Endothelial cell of umbilical vein (primary cell): ENCODE data around the gene NPTN. TPM values are rescaled to one million over a fixed set of nuclear protein-coding genes. Genes with fewer than 3 reads are reported as not detected.

ENCODE experiments used
- BruUV-seq: library from RNA; stranded (reverse); fragments of 400-500 nt; replicated peaks from 2 replicates; lab custom pipeline; 2021; lab: Mats Ljungman, UMichigan
- CTCF ChIA-PET: fragments of 300-600, 350-600 bp; sonication (Branson Sonifier 250); formaldehyde crosslinking; loops from one replicate; lab custom pipeline; 2021; ENCODE audit warnings: antibody characterized with exemption, inconsistent platforms; lab: Charles Lee
- POLR2A ChIA-PET: fragments of 300-600, 350-600 bp; sonication (Branson Sonifier 250); formaldehyde crosslinking; loops from one replicate; lab custom pipeline; 2021; ENCODE audit warnings: antibody characterized with exemption, inconsistent platforms; lab: Charles Lee
- DNase-seq: peaks from one replicate; pipeline ENCODE4 v3.0.0-alpha.2; 2011; ENCODE audit warnings: low read depth, low spot score
- FAIRE-seq: peaks from 2 replicates; lab custom pipeline; 2011; peaks lifted over from hg19 to GRCh38; lab: Jason Lieb, UNC
- H2AFZ ChIP-seq: 2 replicates; pipeline ENCODE4 v1.6.0; 2012; ENCODE audit warnings: low read depth, low read length, control low read depth, inconsistent platforms
- H3K27ac ChIP-seq: 2 replicates; pipeline ENCODE4 v1.5.1; 2011; ENCODE audit warnings: low read depth, mild to moderate bottlenecking, control low read depth, low read length, moderate library complexity; ENCODE audit not compliant: insufficient read depth
- H3K27me3 ChIP-seq, 2 experiments: 2 replicates each; pipeline versions ENCODE4 v1.6.0 to v1.6.1; 2011; ENCODE audit warnings: low read length in 2 of 2, mixed read lengths in 1 of 2; ENCODE audit not compliant: control insufficient read depth in 2 of 2, insufficient read depth in 2 of 2
- H3K36me3 ChIP-seq, 2 experiments: 2 replicates in 1 of 2; 3 replicates in 1 of 2; pipeline ENCODE4 v1.5.1; 2011; ENCODE audit warnings: low read length in 2 of 2, mild to moderate bottlenecking in 1 of 2, moderate library complexity in 1 of 2; ENCODE audit not compliant: control insufficient read depth in 2 of 2, insufficient read depth in 2 of 2; ENCODE audit errors: extremely low read depth in 1 of 2
- H3K4me1 ChIP-seq: 3 replicates; pipeline ENCODE4 v1.5.1; 2011; ENCODE audit warnings: mild to moderate bottlenecking, low read length; ENCODE audit not compliant: control insufficient read depth, insufficient read depth; ENCODE audit errors: extremely low read depth
- H3K4me2 ChIP-seq: 2 replicates; pipeline ENCODE4 v1.6.1; 2011; ENCODE audit warnings: low read length, control low read depth, mixed read lengths; ENCODE audit not compliant: insufficient read depth
- H3K4me3 ChIP-seq, 3 experiments: fragments of 200-600 bp in 1 of 3; sonication (generic), shearing (Covaris generic) in 1 of 3; replicated peaks in 1 of 3; 2 replicates each; pipeline ENCODE4 v1.5.1; 2011 to 2016; ENCODE audit warnings: control low read depth in 3 of 3, low read length in 3 of 3, mild to moderate bottlenecking in 2 of 3, inconsistent platforms in 1 of 3, low read depth in 1 of 3, moderate library complexity in 1 of 3; ENCODE audit not compliant: insufficient read depth in 1 of 3
- H3K79me2 ChIP-seq: 2 replicates; pipeline ENCODE4 v1.6.0; 2012; ENCODE audit warnings: low read length, inconsistent platforms; ENCODE audit not compliant: control insufficient read depth, insufficient read depth
- H3K9ac ChIP-seq: replicated peaks from 2 replicates; pipeline ENCODE3; 2011; ENCODE audit warnings: low read length, control low read depth; ENCODE audit not compliant: insufficient read depth; ENCODE audit errors: extremely low read depth
- H3K9me1 ChIP-seq: replicated peaks from 3 replicates; pipeline ENCODE4 v1.6.0; 2011; ENCODE audit warnings: mild to moderate bottlenecking, low read length; ENCODE audit not compliant: control insufficient read depth, insufficient read depth; ENCODE audit errors: extremely low read depth
- H3K9me3 ChIP-seq: replicated peaks from 2 replicates; pipeline ENCODE4 v1.5.1; 2012; ENCODE audit warnings: low read length, inconsistent platforms; ENCODE audit not compliant: control insufficient read depth, insufficient read depth
- H4K20me1 ChIP-seq: replicated peaks from 2 replicates; pipeline ENCODE3; 2011; ENCODE audit warnings: mild to moderate bottlenecking, low read length; ENCODE audit not compliant: control insufficient read depth, insufficient read depth; ENCODE audit errors: extremely low read depth
- CTCF ChIP-seq, 2 donors: IDR thresholded peaks; 1 replicate in 1 of 2; 2 replicates in 1 of 2; pipeline ENCODE4 v1.5.1; 2011; ENCODE audit warnings: low read length in 2 of 2, mild to moderate bottlenecking in 2 of 2, moderate library complexity in 2 of 2, control low read depth in 1 of 2, inconsistent platforms in 1 of 2, low read depth in 1 of 2; ENCODE audit not compliant: insufficient read depth in 1 of 2; ENCODE audit errors: extremely low read depth in 1 of 2
- EZH2 ChIP-seq: IDR thresholded peaks from 2 replicates; pipeline ENCODE4 v1.6.1; 2012; ENCODE audit warnings: borderline replicate concordance, low read depth, mild to moderate bottlenecking, moderate library complexity, low read length, inconsistent platforms; ENCODE audit not compliant: severe bottlenecking
- FOS ChIP-seq: IDR thresholded peaks from 2 replicates; pipeline ENCODE4 v1.6.1; 2011; ENCODE audit warnings: mild to moderate bottlenecking, low read length, moderate library complexity, borderline replicate concordance; ENCODE audit not compliant: insufficient read depth
- GATA2 ChIP-seq: IDR thresholded peaks from 2 replicates; pipeline ENCODE4 v1.7.0; 2011; ENCODE audit warnings: low read depth, mild to moderate bottlenecking, moderate library complexity, mixed read lengths, low read length; ENCODE audit not compliant: insufficient read length, insufficient read depth
- JUN ChIP-seq: IDR thresholded peaks from 2 replicates; pipeline ENCODE4 v1.6.1; 2011; ENCODE audit warnings: borderline replicate concordance, low read depth; ENCODE audit not compliant: insufficient read length, insufficient read depth
- MYC ChIP-seq: IDR thresholded peaks from one replicate; pipeline ENCODE4 v1.6.1; 2011; ENCODE audit warnings: mild to moderate bottlenecking, low read depth, low read length
- POLR2A ChIP-seq: IDR thresholded peaks from 2 replicates; pipeline ENCODE4 v1.6.1; 2012; ENCODE audit warnings: low read depth, mild to moderate bottlenecking, control low read depth, low read length
- POLR2AphosphoS5 ChIP-seq: IDR thresholded peaks from 2 replicates; pipeline ENCODE4 v1.6.1; 2012; ENCODE audit warnings: low read depth, mild to moderate bottlenecking, control low read depth, low read length, moderate library complexity; ENCODE audit not compliant: insufficient read depth
- dilution Hi-C: fragments of 300-500 bp; cut with MboI; formaldehyde crosslinking; loops from one replicate; pipeline ENCODE4 v1.15.0; 2019; ENCODE audit warnings: low sequenced_read_pairs; ENCODE audit not compliant: extremely low pct_ligation_motif_present
- intact Hi-C: fragments of 100-400 bp; cut with micrococcal nuclease; formaldehyde crosslinking; loops from one replicate; pipeline ENCODE4 v1.10.0; 2022
- polyA plus RNA-seq, 4 experiments: library from polyadenylated mRNA; depleted of rRNA in 3 of 4; stranded (reverse) in 3 of 4; unstranded in 1 of 4; fragments of >200 nt; gene quantifications; 2 replicates each; pipeline versions ENCODE4 v1.2.1 to v1.2.3, GENCODE V29; 2011 to 2012; ENCODE audit warnings: missing spikeins in 1 of 4
- total RNA-seq: library from RNA; stranded (reverse); gene quantifications from 2 replicates; pipeline ENCODE4 v1.2.3, GENCODE V29; 2021
- TF ChIP-seq, protein P1 (sequence below): IDR thresholded peaks from 2 replicates; pipeline ENCODE4 v1.6.1; 2011; ENCODE audit not compliant: insufficient read depth, insufficient read length

Gene NPTN
- total and polyA plus RNA-seq, 2 donors (not counting 3 experiments of a cell fraction or from before 2014, with no cell fraction given), result 77.4 to 81.3 TPM

DNA sequence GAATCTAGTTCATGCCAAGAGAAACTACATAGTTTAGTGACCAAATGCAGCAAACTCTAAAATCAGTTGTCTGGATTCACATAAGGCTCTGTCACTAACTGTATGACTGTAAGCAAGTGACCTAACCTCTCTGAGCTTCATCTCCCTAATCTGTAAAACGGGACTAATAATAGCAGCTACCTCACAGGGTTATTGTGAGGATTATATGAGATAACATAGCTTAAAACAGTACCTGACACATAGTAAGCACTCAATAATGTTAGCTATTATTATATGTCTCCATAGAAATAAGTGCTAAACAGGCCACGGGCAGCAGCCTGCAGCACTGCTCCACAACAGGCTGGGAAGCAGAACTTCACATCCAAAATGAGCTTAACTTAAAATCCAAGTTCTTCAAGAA is 30.2 kb downstream of the NPTN start:
- DNase-seq (peak; percentile 8), FAIRE-seq (no peak)
- peak overlapping the region; percentile 5 for H3K27ac ChIP-seq
- intact Hi-C loops, result loop anchor here (1.0 kb wide), 1 partner anchor 29 kb away; no protein-coding TSS in a partner anchor
- no peaks in the 10 kb centered on the region for H3K36me3 ChIP-seq
- ChIA-PET POLR2A (interaction anchor here (0.5 kb wide), 1 partner anchor 12 kb away, joined by 3 read pairs; no protein-coding TSS in a partner anchor), CTCF (interaction anchor here (0.8 to 2.9 kb wide), 8 partner anchors 9 to 102 kb away, joined by 3 to 16 read pairs (median 5); partner anchors contain the start of gene NPTN)
- H3K9me3 ChIP-seq, result no peaks in the 10 kb centered on the region
- dilution Hi-C loops, result no loop called here
- no peak overlapping the region for H3K9ac ChIP-seq
- TF ChIP-seq CTCF (IDR thresholded peaks at IDR 0.05; ENCODE audit: extremely low read depth in 1 of 2, insufficient read depth in 1 of 2, low read depth in 1 of 2, low read length in 2 of 2) (no peak), GATA2 (no peak), FOS (no peak), POLR2A (no peak), POLR2AphosphoS5 (no peak), JUN (no peak), EZH2 (no peak), MYC (no peak)
- TF ChIP-seq, protein P1, sequence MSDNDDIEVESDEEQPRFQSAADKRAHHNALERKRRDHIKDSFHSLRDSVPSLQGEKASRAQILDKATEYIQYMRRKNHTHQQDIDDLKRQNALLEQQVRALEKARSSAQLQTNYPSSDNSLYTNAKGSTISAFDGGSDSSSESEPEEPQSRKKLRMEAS, result no peak
- H4K20me1 ChIP-seq, result peaks cover 11% of the 10 kb centered on the region
- no TSS peak for BruUV-seq
- no peaks in the 10 kb centered on the region for H3K9me1 ChIP-seq
- H2AFZ ChIP-seq, result no peak overlapping the region
- no peak overlapping the region for H3K4me3 ChIP-seq
- peaks cover 39% of the 10 kb centered on the region for H3K4me1 ChIP-seq
- H3K27me3 ChIP-seq, result no peaks in the 10 kb centered on the region
- peak overlapping the region; percentile 39 for H3K4me2 ChIP-seq
- H3K79me2 ChIP-seq, result peaks cover 85% of the 10 kb centered on the region
